Lower leg skin (tissue), 3 donors: Measurements from ENCODE around the gene FLT1.

ENCODE experiments used
- POLR2A ChIP-seq, 2 donors: fragments of 450-650 bp; IDR thresholded peaks; one replicate each; pipeline ENCODE4 v1.6.1; 2016 to 2017; ENCODE audit warnings: antibody characterized with exemption in 2 of 2, mild to moderate bottlenecking in 1 of 2, moderate library complexity in 1 of 2
- TF ChIP-seq, protein P1 (sequence below), 3 donors: fragments of 450-650 bp; IDR thresholded peaks; one replicate each; pipeline ENCODE4 v1.5.1; 2016; ENCODE audit warnings: antibody characterized with exemption in 3 of 3, mild to moderate bottlenecking in 3 of 3, moderate library complexity in 2 of 3

DNA sequence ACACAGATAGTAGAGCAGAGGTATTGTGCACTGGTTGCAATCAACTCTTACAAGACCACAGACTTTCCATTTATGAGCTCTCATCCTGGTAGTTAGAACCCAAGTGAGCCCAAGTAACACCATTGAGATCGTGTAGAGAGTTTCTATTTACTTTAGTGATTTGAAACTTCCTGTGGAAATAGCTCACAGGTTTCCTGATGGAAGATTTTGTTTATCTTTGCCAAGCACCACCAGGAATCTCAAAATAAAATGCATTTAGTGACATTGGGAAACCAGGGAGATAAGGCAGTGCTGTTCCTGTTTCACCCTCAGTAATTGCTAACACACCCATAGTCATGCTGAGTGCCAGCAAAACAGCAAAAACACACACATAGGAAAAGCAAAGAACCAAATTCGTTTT lies 102.5 kb downstream of the FLT1 start:
- TF ChIP-seq, protein P1, sequence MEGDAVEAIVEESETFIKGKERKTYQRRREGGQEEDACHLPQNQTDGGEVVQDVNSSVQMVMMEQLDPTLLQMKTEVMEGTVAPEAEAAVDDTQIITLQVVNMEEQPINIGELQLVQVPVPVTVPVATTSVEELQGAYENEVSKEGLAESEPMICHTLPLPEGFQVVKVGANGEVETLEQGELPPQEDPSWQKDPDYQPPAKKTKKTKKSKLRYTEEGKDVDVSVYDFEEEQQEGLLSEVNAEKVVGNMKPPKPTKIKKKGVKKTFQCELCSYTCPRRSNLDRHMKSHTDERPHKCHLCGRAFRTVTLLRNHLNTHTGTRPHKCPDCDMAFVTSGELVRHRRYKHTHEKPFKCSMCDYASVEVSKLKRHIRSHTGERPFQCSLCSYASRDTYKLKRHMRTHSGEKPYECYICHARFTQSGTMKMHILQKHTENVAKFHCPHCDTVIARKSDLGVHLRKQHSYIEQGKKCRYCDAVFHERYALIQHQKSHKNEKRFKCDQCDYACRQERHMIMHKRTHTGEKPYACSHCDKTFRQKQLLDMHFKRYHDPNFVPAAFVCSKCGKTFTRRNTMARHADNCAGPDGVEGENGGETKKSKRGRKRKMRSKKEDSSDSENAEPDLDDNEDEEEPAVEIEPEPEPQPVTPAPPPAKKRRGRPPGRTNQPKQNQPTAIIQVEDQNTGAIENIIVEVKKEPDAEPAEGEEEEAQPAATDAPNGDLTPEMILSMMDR (IDR thresholded peaks at IDR 0.05), result no peak
- no peak for TF ChIP-seq POLR2A (IDR thresholded peaks at IDR 0.05)
